Stimulated activated naive CD4-positive, alpha-beta T cell treated with Interleukin-2 at 50 U/mL for 16 hours (primary cell): ENCODE data around the gene MYO15B.

Experiments
- DNase-seq: peaks from one replicate; lab custom pipeline; 2025; lab: John Stamatoyannopoulos, UW

The MYO15B gene

DNA sequence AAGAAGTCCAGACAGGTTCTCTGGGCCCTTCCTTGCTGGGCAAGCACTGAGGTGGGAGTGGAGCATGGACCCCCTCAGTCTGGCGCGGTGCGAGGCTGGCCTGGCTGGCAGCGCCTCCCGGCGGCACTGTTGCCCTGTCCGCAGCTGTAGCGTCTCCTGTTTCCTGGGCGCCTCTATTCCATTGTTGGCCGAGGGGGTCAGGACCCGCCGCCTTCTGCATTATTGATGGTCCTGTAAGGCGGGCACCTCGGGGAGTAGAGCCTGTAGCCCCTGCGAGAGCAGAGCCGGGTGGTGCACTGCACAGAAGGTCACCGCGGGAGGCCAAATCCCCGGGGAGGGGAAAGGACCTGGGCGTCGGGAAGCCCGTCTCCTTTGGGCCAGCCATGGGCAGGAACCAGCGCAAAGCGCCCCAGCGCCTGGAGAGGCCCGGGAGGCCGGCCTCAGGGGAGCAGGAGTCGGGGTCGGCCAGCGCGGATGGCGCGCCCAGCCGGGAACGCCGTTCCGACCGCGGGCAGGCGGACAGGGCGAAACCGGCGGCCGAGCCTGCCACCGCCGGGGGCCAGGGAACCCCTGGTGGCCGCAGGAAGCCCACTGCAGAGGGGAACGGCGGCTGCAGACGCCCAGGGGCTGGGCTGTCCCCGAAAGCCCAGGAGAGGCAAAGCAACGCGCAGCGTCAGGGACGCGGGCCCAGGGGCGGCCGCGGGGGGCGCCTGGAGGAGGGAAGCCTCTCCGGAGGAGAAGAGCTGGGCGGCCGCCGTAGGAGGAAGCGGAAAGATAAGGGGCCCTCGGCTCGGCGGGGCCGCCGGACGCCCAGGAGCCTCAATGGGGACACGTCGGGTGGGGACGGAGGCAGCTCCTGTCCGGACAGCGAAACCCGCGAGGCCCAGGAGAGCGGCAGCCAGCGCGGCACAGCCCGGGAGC, at the start of gene MYO15B:
Gene MYO15B (plus strand): TSS at position 126 of the 921 bp plus-strand sequence. CDS start 258 bp downstream, at position 384.
- DNase-seq: peak; percentile 32

DNA sequence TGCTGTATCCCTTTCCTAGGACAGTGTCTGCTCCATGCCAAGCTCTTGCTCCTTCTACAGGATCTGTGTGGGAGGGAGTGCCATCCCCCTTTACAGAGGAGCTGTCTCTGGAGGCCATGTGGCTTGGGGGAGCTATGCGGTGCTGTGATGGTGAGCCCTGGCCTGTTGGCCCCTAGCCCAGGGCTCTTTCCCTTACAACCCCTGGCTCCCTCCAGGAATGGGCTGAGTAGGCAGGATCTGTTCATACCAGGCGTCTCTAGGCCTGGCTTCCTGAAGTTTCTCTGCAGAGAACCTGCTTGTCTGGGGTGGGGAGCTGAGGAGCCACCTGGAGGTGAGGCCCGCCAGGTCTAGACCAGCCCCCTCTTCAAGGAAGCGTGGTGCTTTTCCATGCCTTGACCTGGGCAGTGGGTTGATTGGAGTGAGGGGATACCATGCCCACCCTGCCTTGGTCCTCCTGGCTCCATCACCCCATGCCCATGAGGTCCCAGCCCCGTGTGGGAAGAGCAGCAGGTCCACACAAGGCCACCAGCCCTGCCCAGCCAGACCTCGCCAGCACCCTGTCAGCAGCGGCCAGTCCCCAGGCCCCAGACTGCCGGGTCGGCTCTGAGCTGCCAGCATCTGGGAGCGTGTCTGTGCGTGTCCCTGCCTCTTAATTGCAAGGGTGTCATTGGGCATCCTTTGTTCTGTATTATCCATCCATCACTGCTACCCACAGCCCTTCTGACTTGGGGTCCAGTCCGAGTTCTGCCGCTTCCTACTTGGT, 47.5 kb upstream of the MYO15B start:
- DNase-seq: no peak

DNA sequence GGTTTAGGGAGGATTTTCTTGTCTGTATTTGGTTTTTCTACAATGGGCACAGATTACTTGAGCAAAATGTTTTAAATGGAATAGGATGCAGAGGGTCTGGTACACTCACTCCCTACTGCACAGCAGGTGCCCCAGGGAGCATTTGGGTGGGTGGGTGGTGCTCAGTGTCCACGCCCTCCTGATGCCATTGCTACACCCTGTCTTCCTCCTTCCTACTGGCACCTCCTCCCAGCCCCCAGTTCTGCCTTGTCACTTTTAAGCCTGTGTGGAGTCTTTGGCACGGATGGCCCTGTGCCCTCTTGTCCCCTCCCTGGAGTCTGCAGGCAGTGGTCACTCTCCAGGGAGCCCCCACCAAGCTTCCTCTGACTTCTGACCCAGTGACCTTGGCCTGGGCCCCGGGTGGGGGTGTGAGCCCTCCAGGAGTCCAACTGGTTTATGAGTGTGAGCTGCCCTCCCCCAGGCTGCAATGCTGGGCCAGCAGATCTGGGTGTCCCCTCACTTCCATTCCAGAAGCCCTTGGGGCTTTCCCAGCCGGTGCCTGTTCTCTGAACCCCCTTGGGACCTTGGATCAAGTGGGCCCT, 46.6 kb upstream of the MYO15B start:
- DNase-seq: no peak

DNA sequence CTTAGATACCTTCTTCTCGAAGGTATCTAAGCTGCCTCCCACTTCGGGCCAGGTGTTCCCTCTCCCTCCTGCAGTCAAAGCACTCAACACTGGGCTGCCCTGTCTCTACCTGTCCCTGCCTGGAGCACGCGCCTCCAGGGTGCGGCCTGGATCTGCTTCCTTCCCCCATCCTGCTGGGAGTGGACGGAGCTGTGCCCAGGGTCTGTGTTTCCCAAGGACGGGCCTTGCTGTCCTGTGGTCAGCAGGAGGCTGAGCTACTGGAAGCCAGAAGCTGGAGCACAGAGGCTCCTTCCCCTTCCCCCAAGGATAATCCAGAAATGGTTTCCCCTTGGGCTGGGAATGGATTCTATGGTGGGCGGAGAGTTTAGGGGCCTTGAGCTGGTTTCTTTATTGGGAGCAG, 45.4 kb upstream of the MYO15B start:
- no peak for DNase-seq

DNA sequence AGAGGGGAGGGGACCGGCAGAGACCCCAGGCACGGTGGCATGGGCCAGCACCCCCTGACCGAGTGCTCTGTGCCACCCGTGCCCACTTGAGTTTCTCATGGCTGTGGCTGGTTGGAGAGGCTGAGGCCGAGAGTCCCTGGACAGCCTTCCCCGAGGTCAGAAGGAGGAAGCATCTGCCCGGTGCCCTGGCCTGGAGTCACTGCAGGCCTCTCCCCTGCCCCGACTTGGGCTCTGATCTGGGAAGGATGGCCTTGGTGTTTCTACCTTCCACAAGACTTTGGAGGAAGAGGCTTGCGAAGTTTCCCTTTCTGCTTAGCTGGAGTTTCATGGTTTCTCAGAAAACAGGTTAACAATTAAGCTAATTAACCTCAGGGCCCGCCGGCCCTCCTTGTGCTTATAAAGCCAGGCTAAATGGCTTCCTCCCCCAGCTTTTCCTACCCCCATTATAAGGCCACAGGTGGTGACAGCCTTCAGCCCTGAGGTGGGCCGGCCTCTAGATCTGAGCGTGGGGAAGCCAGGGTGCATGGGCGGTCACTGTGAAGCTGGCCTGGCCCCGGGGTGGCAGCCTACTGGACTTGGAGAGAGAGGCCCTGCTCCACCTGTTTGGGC, 44.8 kb upstream of the MYO15B start:
- no peak for DNase-seq

DNA sequence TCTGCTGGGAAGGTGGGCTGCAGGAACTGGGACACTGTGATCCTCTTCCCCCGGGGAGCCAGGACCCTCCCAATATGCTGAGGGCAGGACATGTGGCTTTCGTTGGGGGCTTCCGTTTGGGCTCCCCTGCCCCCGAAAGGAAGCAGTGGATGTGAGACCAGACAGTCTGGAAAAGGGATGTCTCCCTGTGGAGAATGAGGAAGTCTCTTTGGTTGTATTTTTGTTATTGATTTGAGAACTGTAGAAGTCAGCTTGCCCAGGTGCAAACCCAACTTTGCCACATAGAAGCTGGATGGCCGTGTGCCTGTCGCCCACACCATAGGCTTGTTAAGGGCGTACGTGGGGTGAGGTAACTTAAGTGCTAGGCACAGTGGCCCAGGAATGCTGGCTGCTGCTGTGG, 43.4 kb upstream of the MYO15B start:
- DNase-seq: no peak

DNA sequence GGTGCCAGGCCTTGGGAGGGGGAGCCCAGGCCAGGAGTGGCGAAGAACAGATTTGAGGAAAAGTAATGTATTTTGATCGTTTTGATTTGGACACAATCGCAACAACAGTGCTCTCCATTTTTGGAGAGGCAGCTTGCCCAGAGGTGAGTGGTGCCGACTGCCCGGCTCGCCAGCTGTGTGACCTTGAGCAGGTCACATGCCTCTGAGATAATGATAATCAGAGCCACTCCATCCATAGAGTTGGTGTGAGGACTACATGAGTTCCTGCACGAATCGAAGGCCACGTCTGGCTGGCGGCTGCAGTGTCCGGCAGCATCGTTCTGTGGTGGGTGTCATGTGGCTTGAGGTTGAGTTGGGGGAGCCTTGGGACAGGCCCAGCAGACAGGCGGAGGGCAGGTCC, 41.4 kb upstream of the MYO15B start:
- DNase-seq: no peak

DNA sequence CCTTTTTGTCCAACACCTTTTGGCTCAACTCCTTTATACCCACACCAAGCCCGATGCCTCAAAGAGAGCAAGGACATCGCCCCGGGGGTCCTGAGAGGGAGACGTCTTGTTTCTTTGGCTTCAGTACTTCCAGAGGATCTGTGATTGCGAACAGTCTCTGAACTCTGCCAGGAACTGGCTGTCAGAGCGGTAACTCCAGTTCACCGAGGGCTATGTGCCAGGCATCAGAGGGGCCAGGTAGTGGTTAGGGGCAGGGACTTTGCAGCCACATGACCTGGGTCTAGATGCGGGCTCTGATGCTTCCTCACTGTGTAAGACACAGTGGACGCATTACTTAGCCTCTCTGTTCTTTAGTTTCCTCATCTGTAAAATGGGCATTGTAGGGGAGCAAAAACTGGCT, 40.5 kb upstream of the MYO15B start:
- no peak for DNase-seq

DNA sequence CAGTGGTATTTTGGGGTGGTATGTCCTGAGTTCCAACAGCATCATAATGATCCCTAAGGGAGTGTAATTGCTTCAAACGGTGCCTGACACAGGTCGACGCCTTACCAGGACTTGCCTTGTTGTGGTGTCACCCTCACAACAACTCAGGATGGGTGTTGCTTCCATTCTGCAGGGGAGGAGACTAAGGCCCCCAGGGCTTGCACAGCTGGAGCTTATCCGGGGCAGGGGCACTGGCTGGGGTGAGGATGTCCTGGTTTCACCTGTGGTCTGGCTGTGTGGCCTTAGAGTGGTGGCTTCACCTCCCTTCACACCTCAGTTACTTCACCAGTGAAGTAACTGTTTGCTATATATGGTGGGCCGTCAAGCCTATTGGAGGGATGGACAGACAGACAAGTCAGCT, 38.8 kb upstream of the MYO15B start:
- no peak for DNase-seq

DNA sequence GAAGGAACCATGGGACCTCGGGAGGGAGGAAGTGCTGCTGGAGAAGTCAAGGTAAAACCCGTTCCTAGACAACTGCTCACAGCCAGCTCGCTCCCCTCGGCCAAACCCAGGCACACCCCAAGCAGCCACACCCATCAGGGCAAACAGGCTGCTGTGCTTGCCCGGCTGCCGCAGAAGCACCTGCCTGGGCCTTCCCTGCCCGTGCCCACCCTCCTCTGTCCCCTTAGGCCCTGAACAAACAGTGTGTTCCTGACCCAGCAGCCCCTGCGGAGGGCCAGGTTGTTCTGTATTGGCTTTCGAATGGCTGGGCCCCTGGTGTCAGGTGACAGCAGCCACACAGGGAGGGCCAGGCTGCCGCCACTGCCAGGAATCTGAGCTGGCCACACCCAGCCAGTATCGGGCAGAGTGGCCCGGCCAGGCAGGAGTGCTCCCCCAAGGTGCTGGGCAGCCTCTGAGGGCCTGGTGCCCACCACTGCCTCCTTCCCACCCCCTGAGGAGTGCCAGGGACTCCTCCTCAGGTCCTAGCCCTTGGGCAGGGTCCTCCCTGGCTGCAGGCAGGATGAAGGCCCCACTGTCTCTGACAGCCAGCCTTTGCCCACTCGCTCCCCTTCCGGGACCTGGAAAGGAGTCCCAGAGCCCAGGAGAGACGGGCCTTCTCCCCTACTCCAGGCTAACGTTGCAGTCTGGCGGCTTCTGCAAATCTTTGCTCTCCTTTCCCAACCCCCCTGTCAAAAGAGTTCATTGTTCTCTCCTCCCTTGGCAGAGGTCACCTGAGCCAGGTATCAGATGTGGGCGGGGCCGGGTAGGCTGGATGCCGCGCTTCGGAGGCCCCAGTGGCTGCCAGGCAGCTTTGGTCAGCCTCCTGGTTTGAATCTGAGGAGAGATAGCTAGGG, 38.1 kb upstream of the MYO15B start:
- DNase-seq: no peak

DNA sequence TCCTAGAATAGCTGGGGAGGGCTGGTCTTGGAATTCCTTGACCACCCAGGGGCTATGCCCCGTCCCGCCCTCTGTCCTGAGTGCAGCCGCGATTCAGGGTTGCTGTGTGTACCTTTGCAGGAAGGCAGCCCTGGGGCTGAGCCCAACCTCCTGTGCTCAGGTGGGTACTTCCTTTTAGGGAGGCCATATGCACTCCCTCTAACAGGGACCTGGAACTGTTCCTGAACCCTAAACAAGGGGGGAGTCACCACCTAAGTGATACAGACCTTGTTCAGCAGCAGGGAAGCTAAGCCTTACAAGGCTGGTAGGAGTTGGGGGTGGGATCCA, 37.5 kb upstream of the MYO15B start:
- DNase-seq: no peak

DNA sequence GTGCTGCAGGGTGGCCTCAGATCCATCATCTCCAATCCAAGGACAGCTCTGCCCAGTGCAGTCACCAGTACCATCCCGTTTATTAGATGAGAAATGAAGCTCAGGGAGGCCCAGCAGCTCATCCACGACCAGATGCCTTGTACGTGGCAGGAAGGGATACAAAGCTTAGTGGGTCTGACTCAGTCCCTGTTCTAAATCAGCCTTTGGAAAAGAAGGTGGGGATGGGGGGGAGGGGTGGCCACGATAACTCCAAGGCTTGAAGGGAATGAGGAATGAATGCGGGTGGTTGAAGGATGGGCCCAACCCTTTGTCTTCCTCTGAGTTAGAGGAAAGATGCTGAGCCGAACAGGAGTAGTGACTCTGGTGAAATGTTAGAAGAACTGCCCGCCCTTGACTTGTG, 36.3 kb upstream of the MYO15B start:
- no peak for DNase-seq

DNA sequence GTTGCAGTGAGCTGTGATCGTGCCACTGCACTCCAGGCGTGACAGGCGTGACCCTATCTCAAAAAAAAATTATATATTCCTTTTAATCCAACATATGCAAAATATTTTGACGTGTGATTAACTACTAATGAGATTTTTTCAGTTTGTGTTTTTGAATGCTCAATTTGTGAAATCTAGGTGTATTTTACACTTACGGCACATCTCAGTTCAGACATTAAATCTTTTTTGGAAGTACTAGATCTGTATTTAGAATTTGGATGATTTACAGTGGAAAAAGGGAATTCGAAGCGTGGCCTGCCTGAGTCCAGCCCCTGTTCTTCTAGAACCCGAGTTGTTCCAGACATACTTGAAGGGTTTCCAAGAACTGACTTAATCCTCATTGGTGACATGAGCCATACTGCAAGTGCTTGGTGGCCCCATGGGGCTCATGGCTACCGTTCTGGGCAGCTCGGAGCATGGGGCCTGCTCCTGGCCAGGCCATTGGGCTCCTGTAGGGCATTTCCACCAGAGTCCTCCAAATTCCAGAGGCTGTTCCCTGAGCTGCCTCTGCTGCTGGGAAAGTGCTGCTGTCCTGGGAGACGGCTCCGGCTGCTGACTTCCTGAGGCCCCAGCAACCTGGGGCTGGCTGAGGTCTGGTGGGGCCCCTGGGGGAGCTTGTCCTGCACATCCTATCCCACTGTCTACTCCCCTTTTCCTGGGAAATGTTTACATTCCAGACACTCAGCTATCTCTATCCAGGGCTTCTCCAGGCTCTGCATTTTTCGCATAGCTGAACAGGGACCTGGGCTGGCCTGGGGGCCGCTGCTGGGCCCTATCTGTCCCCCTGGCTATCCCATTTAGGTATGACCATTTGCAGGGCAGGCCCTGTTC, 34.9 kb upstream of the MYO15B start:
- DNase-seq: no peak

DNA sequence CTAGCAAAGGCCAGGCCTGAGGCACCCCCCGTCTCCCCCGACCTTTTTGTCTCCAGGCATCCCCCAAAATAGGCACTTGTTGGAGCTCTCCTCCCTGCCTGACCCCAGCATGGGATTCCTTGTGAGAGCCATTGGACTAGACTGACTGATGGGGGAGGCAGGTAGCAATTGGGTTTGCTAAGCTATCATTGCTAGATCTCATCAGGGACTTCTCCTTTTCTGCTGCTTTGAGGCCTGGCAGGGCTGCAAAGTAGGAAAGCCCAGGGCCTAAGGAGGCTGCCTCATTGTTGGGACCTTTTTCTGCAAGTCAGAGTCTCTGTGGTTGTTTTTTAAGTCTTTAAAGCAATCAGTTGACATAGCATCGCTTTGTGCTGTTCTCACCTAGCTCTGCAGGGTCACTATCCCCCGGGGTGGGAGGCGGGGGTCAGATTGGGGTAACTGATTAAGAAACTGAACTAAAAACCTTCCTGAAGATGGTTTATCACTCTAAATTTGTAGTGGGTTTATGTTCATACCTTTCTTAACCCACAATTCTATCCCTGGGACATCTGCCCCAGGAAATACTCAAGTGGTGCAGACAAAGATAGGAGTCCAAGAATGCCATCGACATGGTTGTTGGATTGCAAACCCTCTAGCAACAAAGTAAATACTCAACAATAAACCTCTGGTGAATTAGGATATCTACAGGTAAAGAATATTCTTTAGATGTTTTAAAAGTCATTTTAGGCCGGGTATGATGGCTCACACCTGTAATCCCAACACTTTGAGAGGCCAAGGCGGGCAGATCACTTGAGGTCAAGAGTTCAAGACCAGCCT, 34.1 kb upstream of the MYO15B start:
- DNase-seq: no peak

DNA sequence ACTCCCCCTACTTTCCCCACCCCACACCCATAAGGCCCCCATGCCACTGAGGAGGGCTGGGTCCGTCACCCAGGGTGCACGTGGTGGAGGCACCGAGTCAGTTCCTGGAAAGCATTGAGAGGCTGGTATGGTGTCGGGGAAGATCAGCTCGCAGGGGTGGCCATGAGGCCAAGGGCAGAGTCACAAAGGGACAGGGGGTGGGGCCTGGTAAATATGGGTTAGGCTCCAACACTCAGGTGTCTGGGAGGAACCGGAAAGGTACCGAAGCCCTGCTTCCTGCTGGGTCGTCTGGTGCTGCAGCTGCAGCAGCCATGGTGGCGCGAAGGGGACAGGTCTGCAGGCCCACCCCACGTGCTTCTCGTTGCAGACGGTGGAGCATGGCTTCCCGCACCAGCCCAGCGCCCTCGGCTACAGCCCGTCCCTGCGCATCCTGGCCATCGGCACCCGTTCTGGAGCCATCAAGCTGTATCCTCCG, 31.9 kb upstream of the MYO15B start:
- no peak for DNase-seq

DNA sequence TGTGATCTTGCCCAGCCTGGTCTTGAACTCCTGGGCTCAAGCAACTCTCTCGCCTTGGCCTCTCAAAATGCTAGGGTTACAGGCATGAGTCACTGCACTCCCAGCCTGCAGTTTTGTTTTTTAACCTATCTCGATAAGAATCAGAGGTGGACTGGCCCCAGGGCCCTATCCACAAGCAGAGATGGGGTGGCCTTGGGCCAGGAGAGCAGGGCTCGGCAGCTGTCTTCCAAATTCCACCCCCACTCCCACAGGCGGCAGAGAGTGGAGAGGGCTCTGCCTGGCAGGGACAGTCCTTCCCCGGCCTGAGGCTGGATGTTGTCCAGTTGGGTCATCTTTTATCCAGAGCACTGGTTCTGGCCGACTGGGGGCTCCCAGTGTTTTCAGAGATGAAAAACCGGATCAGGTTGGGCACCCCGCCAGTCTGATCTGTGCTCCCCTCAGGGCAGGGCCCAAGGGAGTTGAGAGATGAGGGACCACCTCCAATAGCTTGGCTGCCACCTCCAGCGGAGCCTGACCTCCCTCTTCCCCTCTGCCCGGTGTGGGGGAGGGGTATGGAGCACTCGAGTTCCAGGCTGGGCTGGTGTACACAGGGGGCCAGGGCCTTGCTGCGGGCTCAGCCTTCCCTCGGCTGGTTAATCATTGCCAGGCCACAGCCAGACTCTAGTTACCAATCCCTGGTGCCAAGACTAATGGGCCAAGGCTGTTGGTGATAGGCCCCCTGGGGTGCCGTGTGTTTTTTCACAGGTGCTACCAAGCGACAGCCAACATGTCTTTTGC, 30.3 kb upstream of the MYO15B start:
- DNase-seq: no peak

DNA sequence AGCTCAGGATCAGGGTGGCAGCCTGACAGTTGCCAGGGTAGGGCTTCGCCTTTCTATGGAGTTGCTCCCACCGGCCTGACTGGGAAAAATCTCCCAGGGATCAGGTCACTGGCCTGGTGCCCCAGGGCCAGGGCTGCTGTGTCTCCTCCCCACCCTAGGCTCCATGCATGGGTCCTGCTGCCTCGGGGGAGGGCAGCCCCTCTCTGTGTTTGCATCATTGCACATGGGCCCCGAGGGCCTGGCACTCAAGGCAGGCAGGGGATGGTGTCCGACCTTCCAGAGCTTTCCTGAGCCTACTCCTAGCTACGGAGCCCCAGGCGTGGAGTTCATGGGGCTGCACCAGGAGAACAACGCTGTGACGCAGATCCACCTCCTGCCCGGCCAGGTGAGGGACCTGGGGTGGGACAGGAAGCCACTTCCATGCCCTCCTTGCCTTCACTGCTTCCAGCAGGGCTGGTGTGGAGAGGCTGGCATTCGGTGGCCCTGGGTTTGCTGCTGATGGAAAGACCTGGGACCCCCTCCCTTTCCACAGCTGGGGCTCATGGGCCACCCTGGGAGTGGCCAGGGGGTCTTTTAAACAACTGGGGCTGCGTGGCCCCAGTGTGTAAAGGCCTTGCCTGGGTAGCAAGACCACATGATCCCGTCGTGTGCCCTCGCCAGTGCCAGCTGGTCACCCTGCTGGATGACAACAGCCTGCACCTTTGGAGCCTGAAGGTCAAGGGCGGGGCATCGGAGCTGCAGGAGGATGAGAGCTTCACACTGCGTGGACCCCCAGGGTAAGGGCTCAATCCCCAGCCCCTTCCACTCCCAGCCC, 29.5 kb upstream of the MYO15B start:
- no peak for DNase-seq
